ENCODE data around the gene RASAL2.

RASAL2 gene

GRCh38 chr1:178529364-178530036 is 435.6 kb downstream of the RASAL2 start:
- peak; percentile 79 for DNase-seq (ENCODE audit: low read depth)
- TF ChIP-seq CTCF (IDR thresholded peaks at IDR 0.05; ENCODE audit: insufficient read depth, low read depth, low read length, missing control alignments): no peak
- no peak overlapping the region for H3K4me3 ChIP-seq (ENCODE audit: low read length)

- DNase-seq (ENCODE audit: low read depth): peak; percentile 91
- H3K4me3 ChIP-seq (ENCODE audit: low read length): no peak overlapping the region
- TF ChIP-seq CTCF (IDR thresholded peaks at IDR 0.05; ENCODE audit: insufficient read depth, low read depth, low read length, missing control alignments): no peak
These were observed 436.1 kb downstream of the RASAL2 start for GRCh38 chr1:178530037-178530402.

GRCh38 chr1:178530502-178530901 is 436.6 kb downstream of the RASAL2 start:
- peak; percentile 17 for DNase-seq (ENCODE audit: low read depth)
- no peak overlapping the region for H3K4me3 ChIP-seq (ENCODE audit: low read length)
- no peak for TF ChIP-seq CTCF (IDR thresholded peaks at IDR 0.05; ENCODE audit: insufficient read depth, low read depth, low read length, missing control alignments)

GRCh38 chr1:178531887-178532286 is 438.0 kb downstream of the RASAL2 start:
- TF ChIP-seq CTCF (IDR thresholded peaks at IDR 0.05; ENCODE audit: insufficient read depth, low read depth, low read length, missing control alignments): no peak
- H3K4me3 ChIP-seq (ENCODE audit: low read length): no peak overlapping the region
- DNase-seq (ENCODE audit: low read depth): peak; percentile 10

- TF ChIP-seq CTCF (IDR thresholded peaks at IDR 0.05; ENCODE audit: insufficient read depth, low read depth, low read length, missing control alignments): peak; percentile 87
- peak; percentile 82 for DNase-seq (ENCODE audit: low read depth)
- H3K4me3 ChIP-seq (ENCODE audit: low read length): no peak overlapping the region
These were observed 438.5 kb downstream of the RASAL2 start for GRCh38 chr1:178532392-178532791.

GRCh38 chr1:178533121-178533946 is 439.4 kb downstream of the RASAL2 start:
- DNase-seq (ENCODE audit: low read depth): no peak
- no peak overlapping the region for H3K4me3 ChIP-seq (ENCODE audit: low read length)
- TF ChIP-seq CTCF (IDR thresholded peaks at IDR 0.05; ENCODE audit: insufficient read depth, low read depth, low read length, missing control alignments): no peak
